ENCODE measurements around the gene TBL1X. TPM values are rescaled to one million over a fixed set of nuclear protein-coding genes. Genes with fewer than 3 reads are reported as not detected.

Gene TBL1X
- total RNA-seq, 1 experiment from 2014 or later: 14.6 TPM

GRCh38 chrX:9604111-9604907 is 139.5 kb downstream of the TBL1X start:
- no peaks in the 10 kb centered on the region for H3K9me3 ChIP-seq (ENCODE audit: control insufficient read depth, insufficient read depth, low read depth, low read length)
- BruUV-seq (replicated peaks): no TSS peak
- in situ Hi-C loops (cut with HindIII; ENCODE audit: low pct_unique_long_range_greater_than_20kb, low sequenced_read_pairs) (no loop called here), intact Hi-C loops (cut with micrococcal nuclease; ENCODE audit: unreplicated experiment) (no loop called here)
- POLR2A ChIA-PET: no interaction called here
- TF ChIP-seq SIN3A (IDR thresholded peaks at IDR 0.05; ENCODE audit: borderline replicate concordance, insufficient read depth, low read depth, low read length): no peak
- TF ChIP-seq POLR2AphosphoS5 (IDR thresholded peaks at IDR 0.05; ENCODE audit: low read depth, low read length): no peak
- no peak for TF ChIP-seq TCF7L2 (IDR thresholded peaks at IDR 0.05; ENCODE audit: low read depth, low read length)
- TF ChIP-seq REST (IDR thresholded peaks at IDR 0.05; ENCODE audit: insufficient read depth in 1 of 2, low read depth in 2 of 2, low read length in 1 of 2): no peak
- TF ChIP-seq, protein P1, sequence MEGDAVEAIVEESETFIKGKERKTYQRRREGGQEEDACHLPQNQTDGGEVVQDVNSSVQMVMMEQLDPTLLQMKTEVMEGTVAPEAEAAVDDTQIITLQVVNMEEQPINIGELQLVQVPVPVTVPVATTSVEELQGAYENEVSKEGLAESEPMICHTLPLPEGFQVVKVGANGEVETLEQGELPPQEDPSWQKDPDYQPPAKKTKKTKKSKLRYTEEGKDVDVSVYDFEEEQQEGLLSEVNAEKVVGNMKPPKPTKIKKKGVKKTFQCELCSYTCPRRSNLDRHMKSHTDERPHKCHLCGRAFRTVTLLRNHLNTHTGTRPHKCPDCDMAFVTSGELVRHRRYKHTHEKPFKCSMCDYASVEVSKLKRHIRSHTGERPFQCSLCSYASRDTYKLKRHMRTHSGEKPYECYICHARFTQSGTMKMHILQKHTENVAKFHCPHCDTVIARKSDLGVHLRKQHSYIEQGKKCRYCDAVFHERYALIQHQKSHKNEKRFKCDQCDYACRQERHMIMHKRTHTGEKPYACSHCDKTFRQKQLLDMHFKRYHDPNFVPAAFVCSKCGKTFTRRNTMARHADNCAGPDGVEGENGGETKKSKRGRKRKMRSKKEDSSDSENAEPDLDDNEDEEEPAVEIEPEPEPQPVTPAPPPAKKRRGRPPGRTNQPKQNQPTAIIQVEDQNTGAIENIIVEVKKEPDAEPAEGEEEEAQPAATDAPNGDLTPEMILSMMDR (IDR thresholded peaks at IDR 0.05): no peak
- CTCF ChIA-PET: no interaction called here
- H3K4me3 ChIP-seq (ENCODE audit: low read depth in 2 of 2, low read length in 2 of 2): no peak overlapping the region
- no peak for ATAC-seq
- no peaks in the 10 kb centered on the region for H3K27me3 ChIP-seq (ENCODE audit: control insufficient read depth, insufficient read depth, low read length)
- H3K27ac ChIP-seq (ENCODE audit: low read length): no peak overlapping the region
- H3K36me3 ChIP-seq (ENCODE audit: control insufficient read depth, insufficient read depth, low read length): no peaks in the 10 kb centered on the region
- no peaks in the 10 kb centered on the region for H3K4me1 ChIP-seq (ENCODE audit: control insufficient read depth, insufficient read depth, low read length)
- no peak for DNase-seq (ENCODE audit: low read depth, low spot score)

- TF ChIP-seq, protein P1 (IDR thresholded peaks at IDR 0.05): no peak
- no peak for TF ChIP-seq REST (IDR thresholded peaks at IDR 0.05; ENCODE audit: insufficient read depth in 1 of 2, low read depth in 2 of 2, low read length in 1 of 2)
- no peaks in the 10 kb centered on the region for H3K9me3 ChIP-seq (ENCODE audit: control insufficient read depth, insufficient read depth, low read depth, low read length)
- in situ Hi-C loops (cut with HindIII; ENCODE audit: low pct_unique_long_range_greater_than_20kb, low sequenced_read_pairs) (no loop called here), intact Hi-C loops (cut with micrococcal nuclease; ENCODE audit: unreplicated experiment) (no loop called here)
- no peaks in the 10 kb centered on the region for H3K4me1 ChIP-seq (ENCODE audit: control insufficient read depth, insufficient read depth, low read length)
- DNase-seq (ENCODE audit: low read depth, low spot score): no peak
- no peak for ATAC-seq
- no peak overlapping the region for H3K4me3 ChIP-seq (ENCODE audit: low read depth in 2 of 2, low read length in 2 of 2)
- H3K27ac ChIP-seq (ENCODE audit: low read length): no peak overlapping the region
- no peaks in the 10 kb centered on the region for H3K27me3 ChIP-seq (ENCODE audit: control insufficient read depth, insufficient read depth, low read length)
- H3K36me3 ChIP-seq (ENCODE audit: control insufficient read depth, insufficient read depth, low read length): no peaks in the 10 kb centered on the region
- POLR2A ChIA-PET: no interaction called here
- CTCF ChIA-PET: no interaction called here
- BruUV-seq (replicated peaks): no TSS peak
These were observed 140.0 kb downstream of the TBL1X start for GRCh38 chrX:9604908-9605306.
